GM18873 (cell line): Measurements from ENCODE around the gene TMEM94.
"Not testable (repeated sequence)": the region's sequence is repeated elsewhere in the genome, so short reads cannot be mapped to it uniquely, and the experiment has no call there.

Experiments used
- ATAC-seq: cut with Tn5 transposase; IDR thresholded peaks from one replicate; pipeline ENCODE4 v1.9.1; 2021; ENCODE audit warnings: mild to moderate bottlenecking, moderate library complexity, moderate number of reproducible peaks; ENCODE audit not compliant: unreplicated experiment, low FRiP score

TMEM94 gene

DNA sequence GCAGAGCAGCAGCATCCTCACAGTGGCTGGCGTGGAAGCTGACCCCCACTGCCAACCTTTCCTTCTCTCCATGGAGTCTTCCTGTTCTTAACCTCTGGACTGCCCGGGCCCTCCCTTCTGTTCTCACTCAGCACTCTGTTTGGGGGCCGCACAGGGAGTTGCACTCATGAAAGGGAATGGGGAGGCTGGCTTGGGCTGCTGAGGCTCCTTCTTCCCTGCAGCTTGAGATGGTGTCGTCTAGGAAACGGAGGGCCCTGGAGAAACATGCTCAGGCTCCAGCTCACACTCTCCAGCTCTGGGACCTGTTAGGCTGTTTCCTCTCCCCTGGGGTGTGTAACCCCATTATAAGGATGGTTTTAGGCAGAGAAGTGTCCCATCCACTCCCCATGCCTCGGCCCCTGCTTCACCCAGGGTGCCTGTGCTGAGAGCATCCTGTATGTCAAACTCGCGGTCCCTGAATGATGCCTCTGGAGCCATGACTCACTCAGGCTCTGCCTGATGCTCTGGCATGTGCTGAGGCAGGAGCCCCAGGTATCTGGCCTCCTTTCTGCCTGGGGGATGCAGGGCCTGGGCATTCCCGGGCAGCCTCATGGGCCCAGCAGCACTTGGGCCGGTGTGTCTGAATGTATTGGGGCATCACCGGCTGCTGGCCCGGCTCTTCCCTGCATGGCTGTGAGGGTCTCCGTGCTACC, 18.9 kb downstream of the TMEM94 start:
- no peak for ATAC-seq

DNA sequence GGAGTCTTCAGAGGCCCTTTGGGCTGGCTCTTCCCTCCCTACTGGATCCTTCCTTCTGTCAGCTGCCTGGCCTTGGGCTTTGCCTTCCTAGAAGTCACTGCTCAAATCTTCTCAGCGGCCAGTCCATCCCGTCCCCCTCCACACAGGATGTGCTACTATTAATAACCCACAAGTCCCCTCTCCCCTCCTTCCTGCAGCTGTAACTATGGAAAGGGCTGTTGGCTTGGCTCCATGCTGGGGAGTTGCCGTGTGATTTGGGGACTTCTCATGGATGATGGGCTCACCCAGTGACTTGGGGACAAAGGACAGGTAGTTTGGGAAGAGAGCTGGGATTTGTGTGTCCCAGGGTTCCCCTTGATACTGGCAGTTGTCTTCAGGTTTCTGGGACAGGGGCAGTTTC, 19.4 kb downstream of the TMEM94 start:
- no peak for ATAC-seq

DNA sequence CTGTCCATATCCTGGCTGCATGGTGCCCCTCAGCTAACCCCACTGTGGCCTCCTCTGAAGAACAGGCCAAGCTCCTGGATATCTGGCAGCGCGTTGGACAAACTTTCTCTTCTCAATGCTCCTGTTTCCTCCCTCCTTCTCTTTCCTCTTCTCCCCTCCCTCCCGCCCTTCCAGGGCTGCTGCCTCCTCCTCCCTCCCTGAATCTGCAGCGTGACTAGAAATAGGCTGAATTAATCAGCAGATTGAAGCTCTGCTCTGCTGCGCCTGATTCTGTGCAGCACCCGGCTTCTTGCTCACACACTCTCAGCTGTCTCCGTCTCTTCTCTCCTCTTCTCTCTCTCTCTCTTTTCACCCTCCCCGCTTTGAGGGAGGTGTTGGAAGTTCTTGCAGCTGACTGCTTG, 19.8 kb downstream of the TMEM94 start:
- ATAC-seq, result no peak

DNA sequence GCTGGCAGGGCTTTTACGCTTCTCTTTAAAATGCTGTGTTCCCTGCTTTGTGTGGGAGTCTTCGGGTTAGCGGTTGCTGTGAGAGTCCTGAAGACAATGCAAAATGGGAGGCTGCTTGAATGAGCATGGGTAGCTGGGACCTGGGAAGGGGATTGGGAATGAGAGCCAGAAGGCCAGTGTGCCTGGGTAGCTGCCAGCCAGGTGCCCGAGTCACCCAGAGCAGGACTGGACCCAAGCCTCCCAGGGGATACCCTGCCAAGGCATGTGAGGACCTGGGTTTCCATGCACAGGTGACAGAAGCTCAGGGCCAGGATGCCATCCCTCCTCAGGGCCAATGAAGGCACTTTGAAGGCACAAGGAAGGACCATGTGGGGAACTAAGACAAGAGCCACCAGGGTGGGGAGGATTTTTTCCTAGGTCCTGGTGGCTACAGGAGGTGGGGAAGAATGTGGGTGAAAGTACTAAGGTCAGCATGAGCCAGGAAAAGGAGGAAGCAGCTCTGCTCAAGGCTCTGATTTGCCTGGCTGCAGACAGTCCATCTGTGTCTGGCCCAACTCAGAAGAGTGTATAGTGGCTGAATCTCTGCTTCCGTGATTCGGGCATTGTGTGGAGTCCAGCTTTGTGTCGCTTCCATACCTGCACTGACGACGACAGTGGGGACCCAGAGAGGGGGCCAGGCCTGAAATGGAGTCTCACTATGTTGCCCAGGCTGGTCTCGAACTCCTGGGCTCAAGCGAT, 20.5 kb downstream of the TMEM94 start:
- ATAC-seq, result no peak

DNA sequence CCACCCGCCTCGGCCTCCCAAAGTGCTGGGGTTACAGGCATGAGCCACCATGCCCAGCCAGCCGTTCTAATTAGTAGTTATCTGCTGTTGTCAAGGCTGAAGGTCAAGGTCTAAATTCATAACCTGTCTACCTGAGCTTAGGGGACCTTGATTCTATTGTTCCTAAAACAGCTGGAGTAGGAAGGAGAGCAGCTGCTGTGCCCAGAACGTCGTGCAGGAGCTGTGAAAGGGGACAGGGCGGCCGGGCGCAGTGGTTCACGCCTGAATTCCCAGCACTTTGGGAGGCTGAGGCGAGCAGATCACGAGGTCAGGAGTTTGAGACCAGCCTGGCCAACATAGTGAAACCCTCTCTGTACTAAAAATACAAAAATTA, 21.0 kb downstream of the TMEM94 start:
- not testable (repeated sequence) for ATAC-seq

DNA sequence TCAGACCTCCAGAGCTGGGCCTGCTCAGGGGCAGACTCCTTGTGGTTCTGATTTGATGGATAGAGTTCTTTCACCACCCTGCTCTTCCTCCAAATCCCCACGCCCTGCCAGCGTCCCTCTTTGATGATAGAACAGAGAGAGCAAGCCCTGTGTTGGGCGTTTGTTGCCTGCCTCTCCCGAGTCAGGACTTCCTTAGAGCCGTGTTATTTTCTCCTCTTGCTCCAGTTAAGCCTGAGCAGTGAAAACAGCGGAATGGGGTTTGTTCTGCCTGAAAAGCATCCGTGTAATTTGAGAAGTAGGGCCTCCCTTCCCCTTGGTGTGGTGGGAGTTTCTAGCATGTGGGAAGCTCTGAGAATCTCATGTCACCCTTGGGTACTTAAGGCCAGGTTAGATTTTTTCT, 22.1 kb downstream of the TMEM94 start:
- ATAC-seq, result no peak

DNA sequence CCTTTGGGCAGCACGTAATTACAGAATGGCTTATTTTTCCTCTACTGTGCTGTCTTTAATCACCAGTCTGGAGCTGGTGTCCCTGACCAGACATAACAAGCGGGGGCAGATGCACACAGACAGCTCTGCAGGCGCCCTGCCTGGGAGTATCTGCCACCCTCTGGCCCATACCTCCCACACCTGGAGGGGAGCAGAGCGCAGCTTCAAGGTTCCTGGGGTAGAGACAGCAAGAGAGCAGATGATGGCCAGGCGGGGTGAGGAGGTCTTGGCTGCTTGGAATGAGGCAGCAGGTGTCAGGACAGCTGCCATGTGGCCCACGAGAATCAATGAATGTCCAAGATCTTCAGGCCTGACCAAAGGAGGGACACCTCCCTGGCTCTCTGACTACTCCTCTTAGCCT, 23.8 kb downstream of the TMEM94 start:
- no peak for ATAC-seq

DNA sequence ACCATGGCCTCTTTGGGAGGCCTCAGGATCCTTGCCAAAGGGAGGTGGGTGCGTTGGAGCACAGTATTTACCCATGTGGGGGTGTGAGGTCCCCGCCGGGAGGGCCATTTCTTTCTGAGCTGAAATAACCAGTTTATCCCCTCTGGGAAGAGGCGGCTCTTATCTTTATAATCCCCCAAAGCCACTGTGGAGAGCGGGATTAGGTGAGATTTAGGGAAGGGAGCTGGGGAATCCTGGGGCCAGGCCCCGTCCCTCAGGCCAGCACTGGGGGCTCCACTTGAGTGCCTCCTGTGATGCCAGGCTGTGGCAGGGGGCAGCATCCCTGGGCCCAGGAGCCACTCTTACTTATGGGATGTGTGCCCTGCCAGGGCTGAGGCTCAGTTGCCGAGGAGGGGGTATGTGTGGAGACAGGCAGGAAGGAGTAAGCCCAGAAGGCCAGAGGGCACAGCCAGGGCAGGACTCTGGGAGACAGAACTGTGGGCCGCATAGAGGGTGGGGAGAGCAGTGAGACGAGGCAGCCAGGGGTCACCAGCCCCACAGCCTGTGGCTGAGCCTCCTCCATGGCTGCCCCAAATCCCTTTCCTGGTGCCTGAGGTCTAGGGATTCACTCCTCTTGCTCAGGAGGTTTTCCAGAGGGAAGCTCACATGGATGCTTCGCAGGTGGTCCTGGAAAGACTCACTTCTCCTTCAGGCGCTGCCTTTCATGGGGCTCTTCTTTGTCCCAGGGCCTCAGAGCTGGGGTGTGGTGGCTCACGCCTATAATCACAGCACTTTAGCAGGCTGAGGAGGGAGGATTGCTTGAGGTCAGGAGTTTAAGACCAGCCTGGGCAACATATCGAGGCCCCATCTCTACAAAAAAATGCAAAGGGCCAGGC, 25.0 kb downstream of the TMEM94 start:
- ATAC-seq, result no peak

DNA sequence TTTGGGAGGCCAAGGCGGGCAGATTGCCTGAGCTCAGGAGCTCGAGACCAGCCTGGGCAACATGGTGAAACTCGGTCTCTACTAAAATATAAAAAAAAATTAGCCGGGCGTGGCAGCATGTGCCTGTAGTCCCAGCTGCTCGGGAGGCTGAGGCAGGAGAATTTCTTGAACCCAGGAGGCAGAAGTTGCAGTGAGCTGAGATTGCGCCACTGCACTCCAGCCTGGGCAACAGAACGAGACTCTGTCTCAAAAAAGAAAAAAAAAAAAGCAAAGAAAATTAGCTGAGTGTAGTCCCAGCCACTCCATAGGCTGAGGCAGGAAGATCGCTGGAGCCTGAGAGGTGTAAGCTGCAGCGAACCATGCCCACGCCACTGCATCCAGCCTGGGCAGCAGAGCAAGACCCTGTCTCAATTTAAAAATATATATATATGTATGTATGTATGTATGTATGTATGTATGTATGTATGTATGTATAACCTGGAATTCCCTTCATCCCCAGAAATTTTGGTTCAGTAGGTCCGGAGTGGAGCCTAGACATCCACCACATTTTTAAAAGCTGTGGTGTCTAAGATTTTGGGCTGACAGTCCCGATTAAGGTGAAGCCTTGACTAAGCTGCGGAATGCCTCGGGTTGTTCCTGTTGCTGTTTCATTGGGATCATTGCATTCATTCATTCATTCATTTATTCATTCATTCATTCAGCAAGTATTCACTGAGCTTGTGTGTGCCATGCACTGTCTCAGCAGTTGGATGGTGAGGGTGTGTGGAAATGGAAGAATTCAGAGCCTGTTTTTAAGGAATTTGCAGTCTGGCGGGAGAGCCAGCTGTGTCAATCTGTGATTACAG, 25.9 kb downstream of the TMEM94 start:
- ATAC-seq, result no peak

DNA sequence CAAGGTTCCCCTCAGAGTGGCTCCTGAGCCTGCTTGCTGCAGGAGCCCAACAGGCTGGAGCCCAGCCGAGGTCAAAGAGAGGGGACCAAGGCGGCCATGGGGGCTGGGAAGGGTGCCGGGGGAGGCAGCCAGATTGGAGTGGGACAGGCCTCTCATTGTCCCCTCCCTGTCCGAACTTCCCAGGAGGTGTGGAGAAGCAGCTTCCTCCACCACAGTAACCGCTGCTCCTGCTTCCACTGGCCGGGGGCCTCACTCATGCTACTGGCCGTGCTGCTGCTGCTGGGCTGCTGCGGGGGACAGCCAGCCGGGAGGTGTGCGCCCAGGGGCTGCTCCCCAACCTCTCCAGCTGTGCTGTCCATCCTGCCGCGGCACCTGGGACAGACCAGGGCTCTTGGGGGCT, 29.3 kb downstream of the TMEM94 start:
- no peak for ATAC-seq

DNA sequence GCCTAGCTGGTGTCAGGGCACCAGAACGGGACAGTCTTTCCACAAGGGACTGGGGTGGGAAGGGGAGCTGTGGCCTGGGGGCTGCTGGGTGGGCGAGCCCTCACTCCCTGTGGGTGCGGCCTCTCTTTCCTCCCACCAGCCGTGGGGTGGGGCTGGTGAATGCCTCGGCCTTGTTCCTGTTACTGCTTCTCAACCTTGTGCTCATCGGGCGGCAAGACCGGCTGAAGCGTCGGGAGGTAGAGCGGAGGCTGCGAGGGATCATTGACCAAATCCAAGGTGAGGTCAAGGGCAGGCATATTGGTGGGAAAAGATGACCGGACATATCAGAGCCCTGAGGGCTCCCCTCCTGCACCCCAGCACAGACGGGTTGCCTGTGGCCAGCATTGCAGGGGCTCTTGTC, 29.7 kb downstream of the TMEM94 start:
- ATAC-seq, result no peak

DNA sequence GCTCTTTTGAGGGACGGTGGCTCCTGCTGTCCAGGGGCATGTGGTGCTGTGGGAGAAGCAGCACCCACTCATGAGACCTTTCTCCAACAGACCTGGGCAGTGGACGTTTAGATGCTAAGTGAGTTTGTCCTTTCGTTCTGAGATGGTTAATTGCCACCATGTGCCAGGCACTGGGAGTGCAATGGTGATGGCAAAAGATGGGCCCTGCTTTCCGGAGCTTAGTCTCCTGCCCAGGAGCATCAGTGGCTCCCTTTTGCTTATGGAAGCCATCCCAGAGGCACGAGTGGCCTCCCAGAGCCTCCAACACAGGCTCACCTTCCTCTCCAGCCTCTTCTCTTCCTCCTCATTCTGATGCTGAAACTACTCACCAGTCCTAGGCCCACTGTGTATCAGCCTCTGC, 30.5 kb downstream of the TMEM94 start:
- ATAC-seq, result no peak

DNA sequence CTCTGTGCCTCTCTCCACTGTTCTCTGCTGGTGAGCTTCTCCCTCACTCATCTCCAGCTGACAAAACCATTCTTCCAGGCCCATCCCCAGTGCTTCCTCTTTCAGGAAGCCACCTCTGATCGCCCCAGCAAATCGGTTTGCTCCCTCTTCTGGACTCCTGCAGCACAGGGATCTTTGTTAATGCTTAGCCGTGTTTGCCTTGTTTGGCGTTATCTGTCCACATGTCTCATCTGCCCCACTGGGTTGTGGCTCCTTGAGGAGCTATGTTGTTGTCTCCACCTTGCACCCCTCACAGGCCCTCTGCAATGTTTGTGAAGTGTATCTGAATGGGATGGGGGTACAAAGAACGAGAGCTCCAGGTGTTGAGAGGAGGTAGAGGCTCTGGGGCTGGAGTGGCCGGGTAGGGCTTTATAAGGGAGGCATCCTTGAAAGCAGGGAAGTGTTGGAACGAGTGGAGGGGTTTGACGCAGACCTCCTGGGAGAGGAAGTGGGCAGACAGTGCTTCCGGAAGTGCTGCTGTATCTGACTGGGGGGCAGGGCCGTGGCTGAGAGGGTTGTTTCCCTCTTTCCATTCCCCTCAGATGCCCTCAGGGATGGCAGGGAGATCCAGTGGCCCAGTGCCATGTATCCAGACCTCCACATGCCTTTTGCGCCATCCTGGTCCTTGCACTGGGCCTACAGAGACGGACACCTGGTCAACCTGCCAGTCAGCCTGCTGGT, 31.1 kb downstream of the TMEM94 start:
- ATAC-seq, result no peak

DNA sequence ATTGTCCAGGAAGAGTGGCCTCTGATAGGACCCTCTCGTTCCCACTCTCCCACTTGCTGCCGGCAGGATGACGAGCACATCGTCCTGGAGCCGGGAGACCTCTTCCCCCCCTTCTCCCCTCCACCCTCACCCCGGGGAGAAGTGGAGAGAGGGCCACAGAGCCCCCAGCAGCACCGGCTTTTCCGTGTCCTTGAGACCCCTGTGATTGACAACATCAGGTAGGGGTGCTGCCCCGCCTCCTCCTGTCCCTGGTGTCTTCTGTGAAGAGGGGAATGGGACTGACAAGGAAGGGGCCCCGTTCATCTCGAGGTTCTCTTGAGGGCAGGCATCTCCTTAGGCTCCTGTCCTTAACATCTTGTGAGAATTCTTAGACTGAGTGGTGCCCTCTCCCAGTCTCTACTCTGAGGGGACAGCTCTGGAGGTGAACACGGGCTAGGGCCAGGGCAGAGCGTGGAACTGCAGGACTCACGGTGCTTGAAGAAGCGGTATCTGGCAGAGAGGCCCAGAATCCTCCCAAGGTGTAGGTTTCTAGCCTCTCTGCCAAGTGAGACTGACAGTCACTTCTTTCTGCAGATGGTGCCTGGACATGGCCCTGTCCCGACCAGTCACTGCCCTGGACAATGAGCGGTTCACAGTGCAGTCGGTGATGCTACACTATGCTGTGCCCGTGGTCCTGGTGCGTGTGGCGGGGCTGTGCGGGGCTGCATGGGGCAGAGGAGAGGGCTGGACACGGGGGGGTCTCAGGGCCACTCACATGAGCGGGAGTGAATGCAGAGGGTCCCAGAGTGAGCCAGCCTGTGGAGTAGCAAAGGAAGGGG, 32.5 kb downstream of the TMEM94 start:
- ATAC-seq, result no peak

DNA sequence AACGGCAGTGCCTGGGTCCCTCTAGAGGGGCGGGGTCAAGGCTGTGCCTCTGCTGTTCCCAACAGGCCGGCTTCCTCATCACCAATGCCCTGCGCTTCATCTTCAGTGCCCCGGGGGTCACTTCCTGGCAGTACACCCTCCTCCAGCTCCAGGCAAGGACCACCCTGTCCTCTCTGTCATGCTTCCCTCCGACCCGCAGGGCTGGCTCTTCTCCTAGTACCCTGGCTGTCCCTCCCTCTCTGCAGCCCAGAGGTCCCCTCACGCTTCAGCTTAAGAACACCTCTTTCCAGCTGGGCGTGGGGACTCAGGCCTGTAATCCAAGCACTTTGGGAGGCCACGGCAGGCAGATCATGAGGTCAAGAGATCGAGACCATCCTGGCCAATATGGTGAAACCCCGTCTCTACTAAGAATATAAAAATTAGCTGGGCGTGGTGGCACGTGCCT, 33.1 kb downstream of the TMEM94 start:
- no peak for ATAC-seq

DNA sequence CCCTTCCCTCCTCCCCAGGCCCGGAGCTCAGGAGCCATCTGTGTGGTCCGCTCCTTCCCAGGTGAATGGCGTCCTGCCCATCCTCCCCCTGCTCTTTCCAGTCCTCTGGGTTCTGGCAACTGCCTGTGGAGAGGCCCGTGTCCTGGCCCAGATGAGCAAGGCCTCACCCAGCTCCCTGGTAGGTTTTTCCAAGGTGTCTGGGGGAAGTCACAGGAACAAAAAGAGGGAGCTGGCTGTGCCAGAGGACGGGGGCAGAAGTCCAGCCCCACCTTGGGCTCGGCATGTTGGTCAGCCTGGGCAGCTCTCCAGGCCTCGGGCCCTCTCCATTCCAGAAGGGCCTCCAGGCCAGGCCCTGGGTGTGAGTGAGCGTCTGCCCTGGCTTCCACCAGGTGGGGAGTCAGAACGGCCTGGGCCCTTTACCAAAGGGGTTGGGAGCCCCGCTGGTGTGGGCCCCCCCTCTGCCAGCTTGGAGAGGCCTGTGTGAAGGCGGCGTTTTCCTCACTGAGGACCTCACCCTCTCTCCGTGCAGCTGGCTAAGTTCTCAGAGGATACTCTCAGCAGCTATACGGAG, 33.8 kb downstream of the TMEM94 start:
- no peak for ATAC-seq

DNA sequence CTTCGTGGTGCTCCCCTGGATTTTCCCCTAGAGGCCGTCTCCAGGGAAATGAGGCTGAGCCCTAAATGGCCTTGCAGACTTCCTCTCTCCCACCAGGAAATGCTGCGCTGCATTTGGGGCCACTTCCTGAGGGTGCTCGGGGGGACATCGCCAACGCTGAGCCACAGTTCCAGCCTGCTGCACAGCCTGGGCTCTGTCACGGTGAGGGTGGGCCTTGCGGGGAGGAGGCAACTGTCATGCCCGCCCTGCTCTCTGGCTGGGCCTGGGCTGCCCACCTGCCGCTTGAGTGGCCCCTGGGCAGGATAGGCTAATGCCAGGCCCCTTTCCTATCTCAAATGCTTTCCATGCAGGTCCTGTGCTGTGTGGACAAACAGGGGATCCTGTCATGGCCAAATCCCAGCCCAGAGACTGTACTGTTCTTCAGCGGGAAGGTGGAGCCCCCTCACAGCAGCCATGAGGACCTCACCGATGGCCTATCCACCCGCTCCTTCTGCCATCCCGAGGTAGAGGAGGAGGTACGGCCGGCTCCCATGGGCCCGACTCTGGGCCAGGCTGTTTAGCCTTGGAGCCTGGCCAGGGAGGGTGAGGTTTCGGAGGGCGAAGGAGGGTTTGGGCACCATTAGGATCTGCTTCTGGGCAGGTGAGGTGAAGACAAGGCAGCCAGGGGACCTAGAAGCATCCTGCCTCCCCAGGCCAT, 34.7 kb downstream of the TMEM94 start:
- no peak for ATAC-seq

DNA sequence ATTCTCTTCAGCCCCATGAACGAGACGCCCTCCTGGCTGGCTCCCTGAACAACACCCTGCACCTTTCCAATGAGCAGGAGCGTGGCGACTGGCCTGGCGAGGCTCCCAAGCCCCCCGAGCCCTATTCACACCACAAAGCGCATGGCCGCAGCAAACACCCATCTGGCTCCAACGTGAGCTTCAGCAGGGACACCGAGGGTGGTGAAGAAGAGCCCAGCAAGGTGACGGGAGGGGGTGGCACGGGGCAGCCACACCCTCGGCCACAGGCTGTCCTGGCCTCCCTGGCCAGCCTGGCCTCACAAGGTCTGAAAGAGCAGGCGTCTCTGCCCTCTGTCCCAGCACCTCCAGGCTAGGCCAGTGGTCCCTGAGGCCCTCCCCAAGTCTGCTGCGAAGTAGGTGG, 35.2 kb downstream of the TMEM94 start:
- no peak for ATAC-seq
